HEK293 (cell line): ENCODE measurements around the gene CMBL.

Source experiments
- CTCF ChIA-PET: fragments of 350-600 bp; formaldehyde crosslinking; extraction: SDS; loops from one replicate; lab custom pipeline; 2021; ENCODE audit warnings: antibody characterized with exemption; lab: Yijun Ruan, JAX
- POLR2A ChIA-PET: fragments of 300-600 bp; formaldehyde crosslinking; extraction: SDS; loops from one replicate; lab custom pipeline; 2020; ENCODE audit warnings: antibody characterized with exemption, inconsistent platforms; lab: Yijun Ruan, JAX
- H3K27ac ChIP-seq: fragments of 200-500 bp; sonication (Bioruptor generic); 2 replicates; pipeline ENCODE4 v1.5.1; 2014; ENCODE audit warnings: low read depth, low read length, control low read depth, inconsistent platforms; ENCODE audit errors: extremely low read depth
- H3K36me3 ChIP-seq, 2 experiments: fragments of 200-500 bp in 1 of 2; sonication (Bioruptor generic) in 1 of 2; 1 replicate in 1 of 2; 2 replicates in 1 of 2; pipeline ENCODE4 v1.5.1; 2014 to 2017; ENCODE audit warnings: inconsistent platforms in 2 of 2, low read length in 2 of 2; ENCODE audit not compliant: control insufficient read depth in 2 of 2, insufficient read depth in 1 of 2
- H3K4me1 ChIP-seq: fragments of 200-500 bp; sonication (Bioruptor generic); 2 replicates; pipeline ENCODE4 v1.5.1; 2014; ENCODE audit warnings: mild to moderate bottlenecking, low read length, inconsistent platforms; ENCODE audit not compliant: control insufficient read depth, insufficient read depth
- H3K4me3 ChIP-seq: 2 replicates; pipeline ENCODE4 v1.5.1; 2011; ENCODE audit warnings: low read depth, mild to moderate bottlenecking, control low read depth, low read length, moderate library complexity
- H3K9me3 ChIP-seq: fragments of 200-500 bp; sonication (Bioruptor generic); 2 replicates; pipeline ENCODE4 v1.5.1; 2014; ENCODE audit warnings: low read depth, low read length, inconsistent platforms; ENCODE audit not compliant: control insufficient read depth, insufficient read depth
- GLIS1 ChIP-seq: fragments of 450-650 bp; formaldehyde crosslinking; IDR thresholded peaks from 2 replicates; pipeline ENCODE4 v1.5.1; 2016; ENCODE audit warnings: missing biosample characterization, missing genetic modification characterization
- KLF9 ChIP-seq: fragments of 450-650 bp; formaldehyde crosslinking; IDR thresholded peaks from 2 replicates; pipeline ENCODE4 v1.5.1; 2016; ENCODE audit warnings: missing biosample characterization, missing genetic modification characterization, low read depth
- MYNN ChIP-seq: fragments of 450-650 bp; formaldehyde crosslinking; IDR thresholded peaks from 2 replicates; pipeline ENCODE4 v1.5.1; 2016; ENCODE audit warnings: missing biosample characterization, missing genetic modification characterization, borderline replicate concordance
- MZF1 ChIP-seq: fragments of 450-650 bp; formaldehyde crosslinking; IDR thresholded peaks from 2 replicates; pipeline ENCODE4 v1.5.1; 2017; ENCODE audit warnings: missing biosample characterization, missing genetic modification characterization, borderline replicate concordance
- OVOL3 ChIP-seq: fragments of 450-650 bp; formaldehyde crosslinking; IDR thresholded peaks from 2 replicates; pipeline ENCODE4 v1.5.1; 2016; ENCODE audit warnings: missing biosample characterization, missing genetic modification characterization
- ZBTB48 ChIP-seq: fragments of 450-650 bp; formaldehyde crosslinking; IDR thresholded peaks from 2 replicates; pipeline ENCODE4 v1.5.1; 2016; ENCODE audit warnings: missing biosample characterization, missing genetic modification characterization
- ZFP3 ChIP-seq: fragments of 450-650 bp; formaldehyde crosslinking; IDR thresholded peaks from 2 replicates; pipeline ENCODE4 v1.5.1; 2016; ENCODE audit warnings: low read depth, missing biosample characterization, missing genetic modification characterization
- ZIC2 ChIP-seq: fragments of 450-650 bp; formaldehyde crosslinking; IDR thresholded peaks from 2 replicates; pipeline ENCODE4 v1.5.1; 2016; ENCODE audit warnings: missing biosample characterization, missing genetic modification characterization
- ZNF341 ChIP-seq: fragments of 450-650 bp; formaldehyde crosslinking; IDR thresholded peaks from 2 replicates; pipeline ENCODE4; 2016; ENCODE audit warnings: low read depth, missing biosample characterization, missing genetic modification characterization
- ZNF514 ChIP-seq: fragments of 450-650 bp; formaldehyde crosslinking; IDR thresholded peaks from 2 replicates; pipeline ENCODE4 v1.5.1; 2016; ENCODE audit warnings: missing biosample characterization, missing genetic modification characterization
- ZNF654 ChIP-seq: fragments of 450-650 bp; formaldehyde crosslinking; IDR thresholded peaks from 2 replicates; pipeline ENCODE4 v1.5.1; 2016; ENCODE audit warnings: low read depth, missing biosample characterization, missing genetic modification characterization
- ZNF664 ChIP-seq: fragments of 450-650 bp; formaldehyde crosslinking; IDR thresholded peaks from 2 replicates; pipeline ENCODE4 v1.5.1; 2016; ENCODE audit warnings: missing biosample characterization, missing genetic modification characterization
- TF ChIP-seq, protein P1 (sequence below): fragments of 450-650 bp; IDR thresholded peaks from 2 replicates; pipeline ENCODE4 v1.5.1; 2018; ENCODE audit warnings: missing biosample characterization, missing genetic modification characterization
- TF ChIP-seq, protein P2 (sequence below): fragments of 450-650 bp; formaldehyde crosslinking; IDR thresholded peaks from 2 replicates; pipeline ENCODE4 v1.5.1; 2016; ENCODE audit warnings: missing biosample characterization, missing genetic modification characterization

The CMBL gene

DNA sequence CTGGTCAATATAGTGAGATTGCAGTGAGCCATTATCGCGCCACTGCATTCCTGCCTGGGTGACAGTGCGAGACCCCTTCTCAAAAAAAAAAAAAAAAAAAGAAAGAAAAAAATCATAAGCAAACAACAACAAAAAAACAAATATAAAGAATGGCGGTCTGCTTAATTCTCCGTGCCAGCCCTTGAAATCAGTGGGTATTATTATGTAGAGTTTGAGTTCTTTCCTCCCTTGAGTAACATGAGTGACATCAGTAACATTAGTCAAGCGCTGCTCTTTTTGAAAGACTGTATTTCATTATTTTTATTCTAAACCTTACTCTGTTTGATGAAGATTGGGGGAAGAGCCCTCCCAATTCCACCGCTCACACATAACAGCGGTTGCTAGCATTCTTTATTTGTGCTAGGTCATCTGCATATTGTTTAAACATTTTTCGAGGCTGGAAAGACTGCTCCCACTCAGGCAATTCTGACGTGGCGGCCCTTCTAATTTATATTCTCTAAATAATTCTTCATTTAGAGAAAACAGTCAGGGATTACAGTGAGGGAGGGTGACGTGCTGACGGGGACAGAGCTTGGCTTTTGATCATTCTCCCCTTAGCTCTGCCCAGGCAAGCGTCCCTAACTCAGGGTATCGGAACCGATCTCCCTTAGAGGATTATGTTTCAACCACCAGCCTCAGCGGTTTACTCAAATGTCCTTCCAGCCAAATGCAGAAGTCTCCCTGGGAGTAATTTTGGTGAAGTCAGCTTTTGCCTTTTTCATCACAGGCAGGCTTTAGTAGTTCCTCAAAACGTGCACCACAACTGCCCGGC lies 44.9 kb upstream of the CMBL start:
- TF ChIP-seq ZNF341 (peak; percentile 86), ZNF514 (tag by site-specific recombination) (no peak), GLIS1 (peak; percentile 84), ZNF664 (tag by site-specific recombination) (no peak), ZBTB48 (tag by site-specific recombination) (peak; percentile 98)
- TF ChIP-seq, protein P1, sequence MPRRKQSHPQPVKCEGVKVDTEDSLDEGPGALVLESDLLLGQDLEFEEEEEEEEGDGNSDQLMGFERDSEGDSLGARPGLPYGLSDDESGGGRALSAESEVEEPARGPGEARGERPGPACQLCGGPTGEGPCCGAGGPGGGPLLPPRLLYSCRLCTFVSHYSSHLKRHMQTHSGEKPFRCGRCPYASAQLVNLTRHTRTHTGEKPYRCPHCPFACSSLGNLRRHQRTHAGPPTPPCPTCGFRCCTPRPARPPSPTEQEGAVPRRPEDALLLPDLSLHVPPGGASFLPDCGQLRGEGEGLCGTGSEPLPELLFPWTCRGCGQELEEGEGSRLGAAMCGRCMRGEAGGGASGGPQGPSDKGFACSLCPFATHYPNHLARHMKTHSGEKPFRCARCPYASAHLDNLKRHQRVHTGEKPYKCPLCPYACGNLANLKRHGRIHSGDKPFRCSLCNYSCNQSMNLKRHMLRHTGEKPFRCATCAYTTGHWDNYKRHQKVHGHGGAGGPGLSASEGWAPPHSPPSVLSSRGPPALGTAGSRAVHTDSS (tag by site-specific recombination): 0 out of 2 replicates have a peak, but pooled peaks have one; percentile 7
- TF ChIP-seq, protein P2, sequence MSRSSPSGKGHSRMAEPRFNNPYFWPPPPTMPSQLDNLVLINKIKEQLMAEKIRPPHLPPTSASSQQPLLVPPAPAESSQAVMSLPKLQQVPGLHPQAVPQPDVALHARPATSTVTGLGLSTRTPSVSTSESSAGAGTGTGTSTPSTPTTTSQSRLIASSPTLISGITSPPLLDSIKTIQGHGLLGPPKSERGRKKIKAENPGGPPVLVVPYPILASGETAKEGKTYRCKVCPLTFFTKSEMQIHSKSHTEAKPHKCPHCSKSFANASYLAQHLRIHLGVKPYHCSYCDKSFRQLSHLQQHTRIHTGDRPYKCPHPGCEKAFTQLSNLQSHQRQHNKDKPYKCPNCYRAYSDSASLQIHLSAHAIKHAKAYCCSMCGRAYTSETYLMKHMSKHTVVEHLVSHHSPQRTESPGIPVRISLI: peak; percentile 72
- TF ChIP-seq, all 188 proteins: peak for 5
- POLR2A ChIA-PET: interaction anchor here (0.8 to 2.6 kb wide), 36 partner anchors 9 to 408 kb away, joined by 3 to 25 read pairs (median 5); partner anchors contain the start of genes ATPSCKMT, CCT5 and DAP
- Histone ChIP-seq H3K4me1 (peaks cover 13% of the 10 kb centered on the region), H3K4me3 (peak overlapping the region; percentile 94), H3K9me3 (no peaks in the 10 kb centered on the region), H3K27ac (peak overlapping the region; percentile 99), H3K36me3 (no peaks in the 10 kb centered on the region)
- CTCF ChIA-PET: interaction anchor here (1.0 kb wide), 1 partner anchor 12 kb away, joined by 3 read pairs; no protein-coding TSS in a partner anchor

DNA sequence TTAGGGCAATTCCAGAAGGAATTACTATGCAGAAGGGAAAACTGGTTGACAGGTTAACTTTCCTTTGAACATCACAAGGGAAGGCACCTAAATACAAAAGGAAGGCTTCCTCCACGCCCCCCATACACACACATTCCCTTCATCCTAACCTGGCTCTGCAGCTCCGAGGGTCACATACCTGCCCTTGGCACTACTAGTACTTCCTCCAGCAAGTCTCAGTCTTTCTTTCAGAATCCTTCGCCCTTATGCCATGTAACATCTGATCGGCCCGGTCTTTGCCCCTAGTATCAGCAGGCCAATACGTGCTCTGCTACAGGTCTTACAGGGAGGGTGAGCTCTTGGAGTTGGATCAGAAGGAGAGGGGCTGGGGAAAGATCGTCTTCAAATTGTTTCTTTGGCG lies 44.2 kb upstream of the CMBL start:
- Histone ChIP-seq H3K4me3 (no peak overlapping the region), H3K4me1 (peaks cover 6% of the 10 kb centered on the region), H3K36me3 (no peaks in the 10 kb centered on the region), H3K27ac (no peak overlapping the region), H3K9me3 (no peaks in the 10 kb centered on the region)
- no peak for TF ChIP-seq MZF1 (tag by site-specific recombination)
- no peak for TF ChIP-seq ZNF654 (tag by site-specific recombination)
- TF ChIP-seq KLF9 (tag by site-specific recombination): 0 out of 2 replicates have a peak, but pooled peaks have one; percentile 15
- CTCF ChIA-PET: no interaction called here
- POLR2A ChIA-PET: interaction anchor here (2.3 to 2.6 kb wide), 2 partner anchors 15 to 102 kb away, joined by 23 to 25 read pairs; partner anchors contain the start of genes ATPSCKMT and CCT5

DNA sequence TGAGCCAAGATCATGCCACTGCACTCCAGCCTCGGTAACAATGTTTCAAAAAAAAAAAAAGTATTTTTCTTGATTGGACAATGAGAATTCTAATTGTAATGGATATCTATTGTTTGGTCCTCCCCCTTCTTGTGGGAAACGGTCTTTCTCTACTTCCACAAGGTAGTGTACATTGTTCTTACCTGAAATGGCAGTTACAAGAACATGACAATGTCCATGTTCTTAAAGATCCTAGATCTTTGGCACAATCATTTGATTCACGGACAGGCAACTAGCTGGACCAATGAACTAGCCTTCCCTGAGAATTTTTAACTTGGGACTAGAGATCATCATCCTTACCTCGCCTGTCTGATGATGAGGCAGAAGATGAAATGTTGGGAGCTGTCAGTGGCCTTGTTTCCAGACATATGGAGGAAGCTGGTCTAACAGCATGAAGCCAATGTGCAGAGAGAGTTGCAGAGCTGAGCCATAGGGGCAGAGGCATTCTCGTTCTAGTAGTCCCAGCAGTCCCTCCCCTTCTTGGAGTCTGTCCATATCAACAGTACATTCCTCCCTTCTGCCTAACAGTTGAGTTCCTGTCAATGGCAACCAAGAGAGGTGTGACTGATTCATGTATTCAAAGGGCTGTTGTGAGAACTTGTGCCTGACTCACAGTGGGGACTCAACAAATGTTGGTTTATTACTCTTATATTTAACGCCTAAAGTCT lies 43.6 kb upstream of the CMBL start:
- POLR2A ChIA-PET: interaction anchor here (2.6 kb wide), 1 partner anchor 101 kb away, joined by 25 read pairs; the partner anchor contains the start of genes ATPSCKMT and CCT5
- CTCF ChIA-PET: interaction anchor here (0.7 kb wide), 1 partner anchor 23 kb away, joined by 3 read pairs; no protein-coding TSS in a partner anchor
- Histone ChIP-seq H3K9me3 (no peaks in the 10 kb centered on the region), H3K4me1 (peaks cover 3% of the 10 kb centered on the region; the same call in 1 of the 2 replicates), H3K4me3 (no peak overlapping the region), H3K27ac (no peak overlapping the region), H3K36me3 (no peaks in the 10 kb centered on the region)
- no peak for TF ChIP-seq MYNN
- peak; percentile 45 for TF ChIP-seq ZIC2 (tag by site-specific recombination)
- no peak for TF ChIP-seq OVOL3 (tag by site-specific recombination)
- TF ChIP-seq ZFP3 (tag by site-specific recombination): no peak
